ENCODE data around the gene TXNIP.

TXNIP gene

GRCh38 chr1:145985502-145986439 lies 10.6 kb downstream of the TXNIP start:
- DNase-seq (ENCODE audit: low read depth in 2 of 2): peak; percentile 61 to 65

GRCh38 chr1:145985129-145985501 lies 11.3 kb downstream of the TXNIP start:
- DNase-seq (ENCODE audit: low read depth in 2 of 2): no peak

GRCh38 chr1:145983960-145984830 lies 12.2 kb downstream of the TXNIP start:
- DNase-seq (ENCODE audit: low read depth in 2 of 2): no peak

- DNase-seq (ENCODE audit: low read depth in 2 of 2): no peak
Observed at GRCh38 chr1:145983206-145983675, 13.1 kb downstream of the TXNIP start.

GRCh38 chr1:145982010-145982723 lies 14.2 kb downstream of the TXNIP start:
- DNase-seq (ENCODE audit: low read depth in 2 of 2): no peak

GRCh38 chr1:145980457-145980994 lies 15.9 kb downstream of the TXNIP start:
- no peak for DNase-seq (ENCODE audit: low read depth in 2 of 2)

GRCh38 chr1:145979746-145980456 lies 16.5 kb downstream of the TXNIP start:
- DNase-seq (ENCODE audit: low read depth in 2 of 2): no peak

GRCh38 chr1:145978854-145979745 lies 17.3 kb downstream of the TXNIP start:
- peak; percentile 100 for DNase-seq (ENCODE audit: low read depth in 2 of 2)

- DNase-seq (ENCODE audit: low read depth in 2 of 2): no peak
Observed at GRCh38 chr1:145978471-145978853, 17.9 kb downstream of the TXNIP start.

- peak; percentile 62 to 69 for DNase-seq (ENCODE audit: low read depth in 2 of 2)
Observed at GRCh38 chr1:145977486-145978470, 18.6 kb downstream of the TXNIP start.

- DNase-seq (ENCODE audit: low read depth in 2 of 2): no peak
Observed at GRCh38 chr1:145977016-145977415, 19.4 kb downstream of the TXNIP start.

GRCh38 chr1:145975216-145975615 lies 21.2 kb downstream of the TXNIP start:
- no peak for DNase-seq (ENCODE audit: low read depth in 2 of 2)

GRCh38 chr1:145974721-145975120 lies 21.7 kb downstream of the TXNIP start:
- DNase-seq (ENCODE audit: low read depth in 2 of 2): no peak

- no peak for DNase-seq (ENCODE audit: low read depth in 2 of 2)
Observed at GRCh38 chr1:145972580-145972979, 23.8 kb downstream of the TXNIP start.

GRCh38 chr1:145967288-145967687 lies 29.1 kb downstream of the TXNIP start:
- no peak for DNase-seq (ENCODE audit: low read depth in 2 of 2)

- DNase-seq (ENCODE audit: low read depth in 2 of 2): no peak
Observed at GRCh38 chr1:145965119-145965744, 31.1 kb downstream of the TXNIP start.

GRCh38 chr1:145964328-145965118 lies 31.9 kb downstream of the TXNIP start, which contains the start of the genes ANKRD34A and POLR3GL:
Gene ANKRD34A (minus strand): TSS chr1:145964575. CDS start chr1:145961759, 2,816 bp downstream.
Gene POLR3GL (plus strand): TSS chr1:145964690. CDS start chr1:145974866, 10,176 bp downstream.
- DNase-seq (ENCODE audit: low read depth in 2 of 2): peak; percentile 72 to 78

All from fibroblast of skin of left quadriceps (primary cell).